Midbrain (tissue), 1 donor: ENCODE data around the gene RORC.

Experiments used
- DNase-seq: peaks from one replicate; lab custom pipeline; 2025; lab: John Stamatoyannopoulos, UW

Gene RORC

DNA sequence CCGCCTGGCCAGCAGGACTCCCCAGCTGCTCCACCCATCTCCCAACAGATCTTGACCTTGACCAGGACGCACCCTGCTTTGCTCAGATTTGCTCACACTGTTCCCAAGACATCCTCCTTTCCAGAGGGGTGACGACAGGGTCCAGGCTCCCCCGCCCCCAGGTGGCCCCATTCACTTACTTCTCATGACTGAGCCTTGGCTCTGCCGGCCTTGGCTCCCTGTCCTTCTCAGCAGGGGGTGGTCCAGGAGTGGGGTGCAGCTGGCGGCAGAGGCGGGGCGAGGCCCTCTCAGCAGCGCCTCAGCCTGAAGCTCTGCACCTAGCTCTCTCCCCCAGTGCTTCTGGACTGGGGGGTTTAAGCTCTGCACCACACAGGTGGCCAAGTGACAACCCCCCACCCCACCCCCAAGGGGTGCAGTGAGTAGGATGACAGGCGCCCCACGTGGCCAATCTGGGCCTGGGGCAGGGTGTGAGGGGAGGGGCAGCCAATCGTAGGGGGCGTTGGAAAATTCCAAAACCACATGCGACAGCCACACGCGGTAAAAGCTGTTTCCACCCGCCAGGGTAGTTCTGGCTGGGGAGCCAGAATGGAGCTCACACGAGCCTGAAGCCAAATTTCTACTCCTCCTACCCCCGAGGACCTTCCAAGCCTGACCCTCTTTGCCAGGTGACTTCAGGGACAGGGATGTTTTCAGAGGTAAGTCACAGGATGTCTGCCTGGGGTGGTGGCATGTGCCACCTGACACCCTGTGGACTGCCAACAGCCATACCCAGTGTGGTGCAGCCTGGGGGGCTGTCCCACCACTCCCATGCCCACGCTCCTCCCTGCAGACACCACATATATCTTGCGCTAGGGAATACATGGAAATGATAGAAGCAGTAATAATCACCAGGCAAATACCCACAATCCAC, 5.6 kb downstream of the RORC start:
- no peak for DNase-seq

DNA sequence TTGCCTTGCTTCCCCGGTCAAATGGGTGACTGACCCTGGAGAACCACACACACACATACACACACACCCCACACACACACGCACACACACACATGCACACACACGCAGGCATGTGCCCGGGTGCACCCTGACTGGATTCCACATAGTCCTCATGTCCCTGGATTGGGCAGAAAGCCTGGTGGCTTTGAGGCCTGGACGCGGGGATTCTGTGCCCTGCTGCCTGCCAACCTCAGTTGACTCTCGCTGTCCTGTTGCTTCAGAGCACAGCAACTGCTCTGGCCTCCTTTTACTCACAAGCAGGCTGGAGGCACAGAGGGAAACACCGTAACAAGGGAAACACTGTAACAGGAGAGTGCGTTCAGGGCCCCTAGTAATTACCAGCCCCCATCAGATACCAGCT, 6.4 kb downstream of the RORC start:
- no peak for DNase-seq

DNA sequence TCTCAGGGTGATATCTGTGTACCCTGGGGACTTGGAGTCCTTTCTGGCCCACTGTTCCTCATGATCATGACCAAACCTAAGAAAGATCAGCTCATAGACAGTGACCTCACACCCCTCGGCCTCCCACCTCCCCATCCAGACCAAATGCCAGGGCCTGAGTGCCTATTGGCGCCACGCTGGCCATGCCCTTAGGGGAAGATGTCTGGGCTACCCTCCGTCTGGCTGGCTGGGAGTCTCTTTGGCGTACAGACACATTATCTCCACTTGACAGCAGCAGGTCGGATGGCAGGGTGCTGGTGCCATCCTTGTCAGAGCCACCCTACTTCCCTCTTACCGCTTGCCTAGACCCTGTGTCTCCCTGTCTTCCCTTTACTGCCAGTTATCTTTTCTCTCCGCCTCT, 8.4 kb downstream of the RORC start:
- no peak for DNase-seq

DNA sequence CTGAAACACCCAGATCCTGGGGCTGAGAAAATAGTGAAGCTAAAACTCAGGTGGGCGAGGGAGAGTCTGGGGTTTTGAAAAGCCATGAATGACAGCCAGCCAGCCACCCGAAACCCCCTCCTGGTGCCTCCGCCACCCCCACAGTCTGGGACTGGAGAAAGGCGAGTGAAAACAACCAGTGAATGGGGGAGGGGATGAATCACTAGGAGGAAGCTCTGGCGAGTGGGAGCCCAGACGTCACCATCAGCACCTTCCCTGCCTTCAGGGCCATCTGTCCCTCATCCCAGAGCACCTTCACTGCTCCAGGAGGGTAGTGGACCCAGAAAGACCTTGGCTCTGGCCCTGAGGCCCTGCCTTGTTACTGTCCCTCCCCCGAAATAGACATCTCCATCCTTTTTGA, 9.2 kb downstream of the RORC start:
- no peak for DNase-seq

DNA sequence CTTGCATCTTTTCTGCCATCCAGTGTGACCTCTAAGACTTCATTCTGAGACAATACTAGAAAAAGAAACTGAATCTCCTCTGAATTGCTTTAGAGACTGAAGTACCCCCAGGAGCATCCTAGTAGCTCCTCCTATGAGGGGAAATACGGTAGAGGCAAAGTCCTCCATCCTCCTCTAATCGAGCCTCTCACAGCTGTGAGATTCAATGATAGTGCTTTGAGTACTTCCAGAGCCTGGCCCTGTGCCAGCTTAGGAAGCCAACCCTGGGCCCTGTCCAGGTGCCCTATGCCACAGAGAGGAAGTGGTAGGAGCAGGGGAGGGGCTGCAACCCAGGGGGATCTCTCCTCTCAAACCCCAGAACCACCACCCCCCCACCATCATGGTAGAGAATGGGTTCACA, 10.7 kb downstream of the RORC start:
- DNase-seq, result no peak

DNA sequence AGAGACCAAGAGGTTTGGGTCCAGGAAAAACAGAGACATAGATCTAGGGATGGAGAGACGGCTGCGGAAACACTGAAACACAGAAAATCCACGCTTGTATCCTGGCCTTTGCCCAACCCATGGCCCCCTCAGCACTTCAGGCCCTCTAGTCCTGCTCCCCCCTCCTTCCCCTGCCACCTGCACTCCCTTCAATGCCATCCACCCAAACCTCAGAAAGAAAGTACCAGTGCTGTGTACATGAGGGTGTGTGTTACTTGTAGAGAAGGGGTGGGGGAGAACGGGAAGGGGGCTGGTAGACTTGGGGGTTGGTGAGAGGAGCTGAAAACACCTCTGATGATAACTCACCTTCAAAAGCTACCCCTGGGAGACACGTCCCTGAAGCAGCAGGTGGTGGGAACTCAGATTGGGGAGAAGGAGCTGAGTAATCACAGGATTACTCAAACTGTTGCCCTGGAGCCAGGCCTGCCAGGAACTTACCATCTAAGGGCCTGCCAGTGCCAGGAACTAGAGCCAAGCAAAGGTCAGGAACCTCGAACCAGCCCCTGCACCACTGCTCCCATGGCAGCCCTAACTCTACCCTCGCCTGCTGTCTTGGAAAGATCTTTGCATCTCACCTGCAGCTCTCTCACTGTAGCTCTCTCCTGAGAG, 11.5 kb downstream of the RORC start:
- DNase-seq, result no peak

DNA sequence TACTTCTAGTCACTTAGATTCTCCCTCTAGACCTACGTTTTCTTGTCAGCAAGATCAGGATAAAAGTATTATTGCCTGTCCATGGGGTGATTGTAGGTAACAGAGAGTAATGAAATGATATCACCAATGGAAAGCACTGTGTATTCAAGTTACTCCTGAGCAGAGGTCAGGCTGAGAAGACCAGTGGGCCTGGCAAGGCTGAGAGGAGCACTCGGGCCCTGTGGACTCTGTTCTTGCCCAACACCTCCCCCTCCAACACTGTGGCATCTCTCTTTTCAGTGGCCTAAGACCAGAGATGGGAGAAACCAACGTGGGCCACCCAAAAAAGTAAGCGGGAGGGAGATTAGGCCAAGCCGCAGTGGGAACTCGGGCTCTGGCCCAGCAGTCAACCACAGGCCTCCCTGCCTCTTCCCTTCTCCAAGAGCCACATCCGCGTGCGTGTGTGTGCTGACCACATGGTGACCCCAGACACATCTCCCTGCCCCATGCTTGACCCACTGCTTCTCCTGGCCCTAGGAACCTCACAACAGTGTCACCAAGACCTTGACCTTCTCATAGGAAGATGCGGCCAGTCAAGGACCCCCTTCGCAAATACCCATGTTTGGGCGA, 12.3 kb downstream of the RORC start:
- DNase-seq, result no peak

DNA sequence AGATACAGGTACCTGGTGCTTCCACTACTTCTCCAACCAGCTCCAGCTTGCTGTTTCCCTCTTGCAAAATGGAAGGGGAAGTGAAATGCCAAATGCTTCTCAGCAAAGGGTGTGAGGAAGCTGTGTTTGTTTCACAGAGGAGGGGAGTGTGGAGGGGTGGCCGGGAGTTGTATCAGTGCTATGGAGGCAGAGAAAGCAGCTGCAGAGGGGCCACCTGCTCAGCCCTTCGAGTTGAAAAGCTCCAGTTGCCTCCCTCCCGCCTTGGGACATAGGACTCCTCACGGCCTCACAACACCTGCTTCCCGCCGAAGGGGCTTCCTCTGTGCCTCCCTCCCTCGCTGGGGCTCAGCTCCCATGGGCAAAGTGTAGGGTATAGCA, 14.3 kb downstream of the RORC start:
- no peak for DNase-seq

DNA sequence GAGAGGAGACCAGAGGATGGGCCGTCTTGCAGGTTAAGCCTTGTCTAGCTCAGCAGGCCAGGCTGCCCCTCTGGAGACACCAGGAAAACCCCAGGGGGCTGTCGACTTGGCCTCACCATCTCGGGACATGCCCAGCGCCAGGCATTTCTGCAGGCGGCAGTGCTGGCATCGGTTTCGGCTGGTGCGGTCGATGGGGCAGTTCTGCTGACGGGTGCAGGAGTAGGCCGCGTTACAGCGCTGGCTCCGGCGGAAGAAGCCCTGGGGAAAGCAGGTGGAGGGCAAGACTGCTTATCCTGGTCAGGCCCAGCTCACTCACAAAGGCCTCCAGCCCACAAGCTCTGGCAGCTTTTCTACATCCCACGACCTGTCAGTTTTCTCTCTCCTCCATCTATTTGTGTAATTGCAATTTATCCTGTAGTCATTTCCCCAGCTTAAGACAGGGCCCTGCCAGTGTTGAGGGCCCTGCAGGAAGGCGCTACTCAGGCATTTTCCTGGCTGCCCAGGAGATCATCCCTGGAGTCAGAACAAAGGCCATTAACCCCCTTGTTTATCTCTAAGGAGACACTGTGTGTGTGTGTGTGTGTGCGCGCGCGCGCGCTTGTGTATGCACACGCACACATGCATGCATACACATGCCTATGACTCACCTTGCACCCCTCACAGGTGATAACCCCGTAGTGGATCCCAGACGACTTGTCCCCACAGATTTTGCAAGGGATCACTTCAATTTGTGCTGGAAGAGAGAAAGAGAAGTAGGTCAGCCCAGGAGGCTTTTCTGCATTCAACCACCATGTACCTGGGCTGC, 14.9 kb downstream of the RORC start:
- DNase-seq, result no peak

DNA sequence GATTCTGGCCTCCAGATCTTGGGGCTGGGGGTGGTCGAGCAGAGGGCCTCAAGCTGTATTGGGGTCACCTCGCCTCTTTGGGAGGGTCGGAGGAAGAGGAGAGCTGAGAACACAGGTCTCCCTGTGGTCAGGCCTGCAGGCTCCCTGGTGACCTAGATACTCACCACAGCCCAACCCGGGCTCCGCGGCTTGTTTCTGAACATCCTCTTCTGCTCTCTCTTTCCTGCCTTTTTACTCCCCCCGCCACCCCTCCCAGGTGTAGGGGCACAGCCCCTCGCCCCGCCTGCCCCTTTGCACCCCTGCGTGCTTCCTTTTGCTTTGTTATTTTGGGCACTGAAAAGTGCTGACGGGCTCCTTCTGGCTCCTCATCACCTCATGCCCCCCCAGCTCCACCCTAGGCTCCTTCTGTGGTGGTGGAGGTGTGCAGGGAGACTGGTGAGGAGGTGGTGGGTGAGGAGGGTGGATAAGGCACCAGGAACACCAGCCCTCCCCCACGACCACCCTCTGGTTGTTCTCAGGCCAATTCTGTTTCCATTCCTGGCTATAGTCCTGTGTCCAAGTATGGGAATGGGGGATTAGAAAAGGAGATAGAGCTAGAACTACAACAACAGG, 15.8 kb downstream of the RORC start:
- DNase-seq, result no peak

DNA sequence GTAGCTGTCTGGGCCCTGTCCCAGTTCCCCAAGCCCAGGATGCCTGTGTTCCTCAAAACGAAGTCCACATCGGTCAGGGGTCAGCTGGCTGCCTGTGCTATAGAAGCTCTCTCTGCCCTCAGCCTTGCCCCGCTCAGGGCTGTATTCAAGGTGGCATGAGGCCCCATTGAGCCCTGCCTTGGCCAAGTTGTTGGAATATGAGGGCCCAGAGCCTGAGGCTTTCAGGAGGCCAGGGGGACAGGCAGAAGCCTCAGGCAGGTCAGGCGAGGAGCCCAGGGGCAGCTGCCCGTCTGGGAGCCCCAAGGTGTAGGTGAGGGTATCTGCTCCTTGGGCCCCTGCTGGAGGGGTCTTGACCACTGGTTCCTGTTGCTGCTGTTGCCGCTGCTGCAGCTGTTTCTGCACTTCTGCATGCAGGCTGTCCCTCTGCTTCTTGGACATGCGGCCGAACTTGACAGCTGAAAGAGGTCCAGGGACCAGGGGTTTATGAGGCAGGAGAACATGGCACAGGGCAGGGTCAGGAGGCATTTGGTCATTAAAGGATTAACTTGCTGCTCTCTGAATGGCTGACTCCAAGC, 16.5 kb downstream of the RORC start:
- DNase-seq, result no peak

DNA sequence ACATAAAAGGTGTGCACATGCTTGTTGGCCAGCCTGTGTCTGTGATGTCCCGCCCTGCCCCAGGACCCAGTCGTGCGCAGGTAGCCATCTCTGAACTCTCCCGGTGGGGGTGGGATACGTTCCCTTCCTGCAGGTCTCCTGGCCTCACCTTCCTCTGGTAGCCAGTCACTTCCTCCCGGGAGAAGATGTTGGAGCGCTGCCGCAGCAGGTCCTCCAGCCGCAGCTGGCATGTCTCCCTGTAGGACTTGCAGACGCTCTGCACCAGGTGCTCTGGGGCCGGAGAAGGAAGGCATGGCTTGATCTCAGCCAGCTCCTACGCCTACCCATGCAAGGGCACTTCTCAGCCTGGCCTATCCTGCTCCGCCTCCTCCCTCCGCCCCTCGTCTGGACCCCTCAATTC, 17.2 kb downstream of the RORC start:
- DNase-seq, result no peak

DNA sequence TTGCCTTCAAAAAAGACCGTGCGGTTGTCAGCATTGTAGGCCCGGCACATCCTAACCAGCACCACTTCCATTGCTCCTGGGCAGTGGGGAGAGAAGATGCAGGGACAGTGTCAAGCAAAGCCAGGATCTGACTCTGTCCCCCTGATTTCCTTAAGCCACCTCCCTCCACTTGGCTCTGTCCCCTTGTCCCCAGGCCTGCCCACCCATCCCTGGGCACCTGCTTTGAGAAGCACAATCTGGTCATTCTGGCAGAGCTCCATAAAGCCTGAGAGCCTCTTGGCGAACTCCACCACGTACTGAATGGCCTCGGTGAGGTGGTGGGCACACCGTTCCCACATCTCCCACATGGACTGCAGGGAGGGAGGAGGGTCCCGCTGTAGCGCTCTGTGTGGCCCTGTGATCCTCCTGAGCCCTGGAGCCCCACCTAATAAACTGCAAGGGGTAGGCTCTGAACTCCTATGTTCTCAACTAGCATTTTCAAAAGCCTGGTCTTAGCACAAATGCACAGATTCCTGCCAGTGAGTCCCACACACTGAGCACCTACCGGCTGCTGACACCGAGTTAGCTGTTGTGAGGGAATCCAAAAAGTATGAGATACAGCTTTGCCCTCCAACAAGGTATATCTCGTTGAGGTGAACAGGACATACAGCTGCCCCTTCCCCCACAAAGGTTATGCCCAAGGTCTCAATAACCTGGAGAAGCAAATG, 18.2 kb downstream of the RORC start:
- DNase-seq, result no peak

DNA sequence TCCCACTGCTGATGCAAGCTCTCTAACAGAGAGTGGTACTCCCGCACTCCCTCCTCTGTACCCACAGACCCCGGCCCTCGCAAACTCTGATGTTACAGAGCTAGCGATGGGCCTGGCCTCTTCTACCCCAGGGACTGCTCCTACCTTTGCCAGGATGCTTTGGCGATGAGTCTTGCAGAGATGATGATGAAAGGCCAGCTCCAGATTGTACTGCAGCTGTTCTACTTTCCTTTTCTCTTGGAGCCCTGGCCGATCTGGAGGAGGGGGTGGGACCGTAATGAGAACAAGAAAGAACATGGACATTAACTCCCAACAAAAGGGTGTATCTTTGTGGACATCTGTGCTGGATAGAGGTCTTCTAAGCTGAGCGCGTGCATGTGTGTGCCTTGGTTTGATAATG, 20.4 kb downstream of the RORC start:
- DNase-seq, result no peak

DNA sequence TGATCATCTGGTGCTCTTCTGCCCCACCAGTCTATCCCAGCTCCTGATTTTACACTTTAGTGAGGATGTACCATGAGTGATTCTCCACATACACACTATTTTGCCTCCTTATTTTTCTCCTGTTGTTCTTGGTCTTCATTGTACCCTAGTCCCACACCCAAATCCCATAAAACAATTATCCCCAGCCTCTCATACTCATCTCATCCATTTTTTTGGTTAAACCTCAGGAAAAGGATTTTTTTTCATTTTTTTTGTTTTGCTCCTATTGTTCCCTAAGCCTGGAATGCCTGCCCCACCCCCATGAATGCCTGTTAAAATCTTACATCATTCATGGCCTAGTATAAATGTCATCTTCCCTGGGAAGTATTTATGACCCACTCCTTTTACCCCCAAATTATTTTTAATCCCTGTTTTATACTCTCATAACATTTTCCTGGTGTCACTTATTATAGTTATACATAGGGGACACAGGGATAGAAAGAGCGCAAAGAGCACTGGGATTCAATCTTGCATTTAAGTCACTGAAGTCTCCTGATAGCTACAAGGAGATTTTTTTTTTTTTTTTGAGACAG, 21.5 kb downstream of the RORC start:
- no peak for DNase-seq

DNA sequence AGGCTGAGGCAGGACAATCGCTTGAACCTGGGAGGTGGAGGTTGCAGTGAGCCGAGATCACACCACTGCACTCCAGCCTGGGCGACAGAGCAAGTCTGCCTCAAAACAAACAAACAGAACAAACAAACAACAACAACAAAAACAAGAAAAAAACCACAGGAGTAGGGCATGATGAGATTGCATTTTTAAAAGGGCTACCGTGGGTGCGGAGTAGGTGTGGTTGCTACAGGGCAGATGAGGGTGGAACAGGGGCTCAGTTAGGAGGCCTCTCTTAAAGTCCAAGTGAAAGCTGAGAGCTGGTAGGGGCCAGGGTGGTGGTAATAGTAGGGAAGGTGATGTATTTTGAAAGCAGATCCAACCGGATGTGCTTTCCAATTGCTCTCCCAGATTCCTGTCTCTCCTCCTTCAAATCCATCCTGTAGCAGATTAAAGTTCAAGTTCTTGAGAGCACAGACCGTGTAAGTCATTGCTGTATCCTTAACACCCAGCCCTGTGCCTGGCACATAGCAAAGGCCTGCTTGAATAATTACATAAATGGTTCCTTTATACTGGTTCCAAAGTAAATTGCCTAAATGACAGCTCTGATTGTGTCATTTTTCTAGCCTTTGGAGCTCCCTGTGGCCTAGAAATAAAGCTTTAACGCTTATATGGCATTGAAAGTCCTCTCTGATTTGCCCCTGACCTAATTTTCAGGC, 22.2 kb downstream of the RORC start:
- DNase-seq, result peak; percentile 29

DNA sequence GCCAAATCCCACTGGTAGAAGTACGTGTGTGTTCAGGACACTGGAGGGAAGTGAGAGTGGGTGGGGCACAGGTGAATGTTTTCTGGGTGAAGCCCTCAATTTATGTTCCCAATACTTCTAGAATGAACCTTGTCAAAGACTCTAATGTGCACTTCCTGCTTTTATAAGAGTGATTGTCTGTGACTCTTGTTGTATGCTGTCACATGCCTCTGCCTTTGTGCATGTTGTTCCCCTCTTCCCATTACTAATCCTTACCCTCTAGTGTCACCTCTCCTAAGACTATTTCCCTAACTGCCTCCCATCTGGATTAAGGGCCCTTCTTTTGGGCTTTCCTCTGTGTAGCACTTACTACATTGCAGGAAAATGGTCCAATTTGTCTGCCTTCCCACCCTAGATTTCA, 23.8 kb downstream of the RORC start:
- no peak for DNase-seq

DNA sequence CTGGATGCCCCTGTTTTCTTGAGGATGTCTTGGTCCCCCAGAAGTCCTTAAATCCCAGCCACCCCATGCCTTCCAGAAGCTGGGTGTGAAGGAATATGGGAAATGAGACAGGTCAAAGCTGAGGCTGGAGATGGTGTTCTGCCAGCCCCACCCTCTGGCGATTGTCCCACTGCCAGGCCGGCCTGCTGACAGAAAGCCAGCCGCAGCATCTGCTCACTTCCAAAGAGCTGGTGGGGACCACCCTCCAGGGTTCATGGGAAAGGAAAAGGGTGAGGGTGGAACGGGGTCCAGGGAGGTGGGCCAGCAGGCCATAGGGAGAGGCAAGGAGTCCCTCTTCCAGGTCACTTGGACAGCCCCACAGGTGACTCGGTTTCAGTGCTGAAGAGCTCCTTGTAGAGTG, 24.5 kb downstream of the RORC start:
- DNase-seq, result no peak

DNA sequence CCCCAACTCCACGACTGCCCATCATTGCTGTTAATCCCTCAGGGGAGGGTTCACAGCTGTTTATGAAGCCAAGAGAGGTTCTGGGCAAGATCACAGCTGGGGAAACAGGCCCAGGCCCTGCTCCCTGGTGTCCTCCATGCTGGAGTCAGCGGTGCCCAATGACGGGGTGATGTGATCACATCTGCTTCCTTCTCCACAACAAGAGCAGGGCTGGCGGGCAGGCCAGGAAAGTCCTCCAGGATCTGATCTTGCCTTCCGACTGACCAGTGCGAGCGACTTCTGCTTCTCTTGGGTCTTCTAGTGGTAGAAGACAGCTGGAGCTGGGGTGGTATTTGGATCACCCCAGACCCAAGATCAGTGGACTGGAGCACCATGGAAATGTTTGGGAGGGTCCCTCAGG, 25.4 kb downstream of the RORC start:
- DNase-seq, result no peak
